HL-60 (cell line): ENCODE data around the gene GFOD2.
A peak's percentile ranks its signal among the peaks of the same experiment; 100 is the strongest.

ENCODE experiments used
- DNase-seq, 2 experiments: peaks; one replicate each; pipeline ENCODE4 v3.0.0-alpha.2; 2010 to 2020; ENCODE audit warnings: low read depth in 1 of 2, low spot score in 1 of 2
- H3K27ac ChIP-seq: fragments of 250-450 bp; sonication (Bioruptor Pico); replicated peaks from 2 replicates; pipeline ENCODE4 v1.5.1; 2020; ENCODE audit warnings: mild to moderate bottlenecking, moderate library complexity
- H3K27me3 ChIP-seq: fragments of 250-450 bp; sonication (Bioruptor Pico); 2 replicates; pipeline ENCODE4 v1.5.1; 2021; ENCODE audit warnings: mild to moderate bottlenecking, moderate library complexity; ENCODE audit not compliant: insufficient read depth, poor library complexity, severe bottlenecking
- H3K4me3 ChIP-seq: replicated peaks from 2 replicates; pipeline ENCODE4 v1.5.1; 2011; ENCODE audit warnings: mild to moderate bottlenecking, control low read depth, low read length; ENCODE audit not compliant: insufficient read depth
- GABPA ChIP-seq: IDR thresholded peaks from 2 replicates; pipeline ENCODE4 v1.6.1; 2012; ENCODE audit warnings: low read depth
- POLR2AphosphoS5 ChIP-seq: IDR thresholded peaks from 2 replicates; pipeline ENCODE4 v1.6.1; 2012; ENCODE audit warnings: low read depth
- SPI1 ChIP-seq: IDR thresholded peaks from 2 replicates; pipeline ENCODE4 v1.6.1; 2012; ENCODE audit warnings: low read depth, mild to moderate bottlenecking, borderline replicate concordance
- TF ChIP-seq, protein P1 (sequence below): IDR thresholded peaks from 2 replicates; pipeline ENCODE4 v1.6.1; 2012; ENCODE audit warnings: low read depth; ENCODE audit not compliant: insufficient replicate concordance
- TF ChIP-seq, protein P2 (sequence below): IDR thresholded peaks from one replicate; pipeline ENCODE4 v1.5.1; 2011; ENCODE audit warnings: low read length, control low read depth, inconsistent platforms; ENCODE audit not compliant: insufficient read depth

Gene GFOD2

DNA sequence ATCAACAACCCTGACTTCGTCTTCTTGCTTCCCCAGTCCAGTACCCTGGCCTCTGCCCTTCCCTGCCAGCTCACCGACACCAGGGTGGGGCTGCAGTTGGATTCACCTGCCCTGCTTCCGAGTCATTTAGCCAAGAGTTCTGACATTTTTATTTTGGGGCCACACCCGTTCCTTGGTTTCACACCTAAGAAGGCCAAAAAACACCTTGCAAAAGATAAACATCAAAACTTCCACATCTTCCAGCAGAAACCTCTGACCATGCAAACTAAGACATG, 41.8 kb upstream of the GFOD2 start:
- H3K4me3 ChIP-seq = no peak overlapping the region
- no peaks in the 10 kb centered on the region for H3K27me3 ChIP-seq
- TF ChIP-seq SPI1 (no peak), POLR2AphosphoS5 (no peak), GABPA (no peak)
- TF ChIP-seq, protein P1, sequence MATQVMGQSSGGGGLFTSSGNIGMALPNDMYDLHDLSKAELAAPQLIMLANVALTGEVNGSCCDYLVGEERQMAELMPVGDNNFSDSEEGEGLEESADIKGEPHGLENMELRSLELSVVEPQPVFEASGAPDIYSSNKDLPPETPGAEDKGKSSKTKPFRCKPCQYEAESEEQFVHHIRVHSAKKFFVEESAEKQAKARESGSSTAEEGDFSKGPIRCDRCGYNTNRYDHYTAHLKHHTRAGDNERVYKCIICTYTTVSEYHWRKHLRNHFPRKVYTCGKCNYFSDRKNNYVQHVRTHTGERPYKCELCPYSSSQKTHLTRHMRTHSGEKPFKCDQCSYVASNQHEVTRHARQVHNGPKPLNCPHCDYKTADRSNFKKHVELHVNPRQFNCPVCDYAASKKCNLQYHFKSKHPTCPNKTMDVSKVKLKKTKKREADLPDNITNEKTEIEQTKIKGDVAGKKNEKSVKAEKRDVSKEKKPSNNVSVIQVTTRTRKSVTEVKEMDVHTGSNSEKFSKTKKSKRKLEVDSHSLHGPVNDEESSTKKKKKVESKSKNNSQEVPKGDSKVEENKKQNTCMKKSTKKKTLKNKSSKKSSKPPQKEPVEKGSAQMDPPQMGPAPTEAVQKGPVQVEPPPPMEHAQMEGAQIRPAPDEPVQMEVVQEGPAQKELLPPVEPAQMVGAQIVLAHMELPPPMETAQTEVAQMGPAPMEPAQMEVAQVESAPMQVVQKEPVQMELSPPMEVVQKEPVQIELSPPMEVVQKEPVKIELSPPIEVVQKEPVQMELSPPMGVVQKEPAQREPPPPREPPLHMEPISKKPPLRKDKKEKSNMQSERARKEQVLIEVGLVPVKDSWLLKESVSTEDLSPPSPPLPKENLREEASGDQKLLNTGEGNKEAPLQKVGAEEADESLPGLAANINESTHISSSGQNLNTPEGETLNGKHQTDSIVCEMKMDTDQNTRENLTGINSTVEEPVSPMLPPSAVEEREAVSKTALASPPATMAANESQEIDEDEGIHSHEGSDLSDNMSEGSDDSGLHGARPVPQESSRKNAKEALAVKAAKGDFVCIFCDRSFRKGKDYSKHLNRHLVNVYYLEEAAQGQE = no peak
- TF ChIP-seq, protein P2, sequence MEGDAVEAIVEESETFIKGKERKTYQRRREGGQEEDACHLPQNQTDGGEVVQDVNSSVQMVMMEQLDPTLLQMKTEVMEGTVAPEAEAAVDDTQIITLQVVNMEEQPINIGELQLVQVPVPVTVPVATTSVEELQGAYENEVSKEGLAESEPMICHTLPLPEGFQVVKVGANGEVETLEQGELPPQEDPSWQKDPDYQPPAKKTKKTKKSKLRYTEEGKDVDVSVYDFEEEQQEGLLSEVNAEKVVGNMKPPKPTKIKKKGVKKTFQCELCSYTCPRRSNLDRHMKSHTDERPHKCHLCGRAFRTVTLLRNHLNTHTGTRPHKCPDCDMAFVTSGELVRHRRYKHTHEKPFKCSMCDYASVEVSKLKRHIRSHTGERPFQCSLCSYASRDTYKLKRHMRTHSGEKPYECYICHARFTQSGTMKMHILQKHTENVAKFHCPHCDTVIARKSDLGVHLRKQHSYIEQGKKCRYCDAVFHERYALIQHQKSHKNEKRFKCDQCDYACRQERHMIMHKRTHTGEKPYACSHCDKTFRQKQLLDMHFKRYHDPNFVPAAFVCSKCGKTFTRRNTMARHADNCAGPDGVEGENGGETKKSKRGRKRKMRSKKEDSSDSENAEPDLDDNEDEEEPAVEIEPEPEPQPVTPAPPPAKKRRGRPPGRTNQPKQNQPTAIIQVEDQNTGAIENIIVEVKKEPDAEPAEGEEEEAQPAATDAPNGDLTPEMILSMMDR = no peak
- no peak overlapping the region for H3K27ac ChIP-seq
- no peak for DNase-seq

DNA sequence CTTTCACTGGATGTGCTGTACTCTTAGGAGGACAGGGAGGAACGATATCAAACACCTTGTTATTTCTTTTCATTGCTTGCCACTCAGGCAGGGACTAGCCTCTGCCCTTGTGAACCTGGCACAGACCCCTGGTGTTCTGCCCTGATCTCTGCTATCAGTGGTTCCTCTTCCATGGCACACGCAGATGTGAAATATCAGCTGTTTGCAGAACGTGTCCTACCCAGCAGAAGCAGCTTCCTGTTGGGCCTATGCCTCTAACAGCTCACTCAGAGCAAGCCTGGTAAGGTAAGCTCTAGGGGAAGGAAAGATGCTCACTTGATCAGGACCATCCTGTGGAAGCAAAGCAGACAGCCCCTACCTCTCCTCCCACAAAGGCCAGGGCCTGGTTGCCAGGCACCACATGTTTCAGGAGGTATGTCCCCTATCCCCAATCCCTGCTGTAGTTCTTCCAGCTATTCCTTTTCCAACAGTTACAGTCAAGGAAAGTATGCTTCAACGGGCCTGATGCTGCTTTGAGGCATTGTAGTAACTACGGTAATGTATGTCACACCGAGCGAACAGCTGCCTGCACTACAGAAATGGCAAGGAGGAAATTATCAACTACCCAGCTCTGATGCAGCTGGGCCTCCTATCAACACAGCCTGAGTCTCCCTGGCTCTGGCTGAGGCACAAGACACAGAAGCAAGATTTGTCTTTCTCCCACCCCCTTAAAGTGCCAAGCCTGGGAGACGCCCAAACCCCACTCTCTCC, 41.3 kb upstream of the GFOD2 start:
- Histone ChIP-seq H3K27ac (no peak overlapping the region), H3K27me3 (no peaks in the 10 kb centered on the region), H3K4me3 (no peak overlapping the region)
- peak; percentile 36 to 78 for DNase-seq
- TF ChIP-seq SPI1 = no peak; the same call in 1 of the 2 replicates

- Histone ChIP-seq H3K4me3 (no peak overlapping the region), H3K27ac (no peak overlapping the region), H3K27me3 (no peaks in the 10 kb centered on the region)
- TF ChIP-seq GABPA (no peak), SPI1 (no peak), POLR2AphosphoS5 (no peak)
- TF ChIP-seq, protein P1 = no peak
- TF ChIP-seq, protein P2 = no peak
- DNase-seq = no peak
Measured at GRCh38 chr16:67758966-67759365, 39.9 kb upstream of the GFOD2 start.

DNA sequence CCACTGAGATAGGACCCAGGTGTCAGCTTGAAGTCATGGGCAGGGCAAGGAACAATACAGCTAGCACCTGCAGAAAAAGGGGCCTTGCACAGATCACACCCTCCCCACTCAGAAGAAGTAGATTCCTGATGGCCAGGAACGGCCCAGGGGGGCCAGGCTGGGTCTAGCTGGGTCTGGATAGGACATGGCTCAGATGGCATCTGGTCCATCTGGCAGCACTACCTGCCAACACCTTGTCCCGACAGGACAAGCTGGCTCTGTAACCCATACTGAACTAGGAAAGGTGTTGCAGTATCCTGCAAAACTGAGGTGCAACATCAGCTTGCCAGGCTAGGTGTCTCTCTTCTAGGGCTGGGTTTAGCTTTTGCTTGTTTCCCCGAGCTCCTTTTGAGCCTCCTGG, 38.9 kb upstream of the GFOD2 start:
- Histone ChIP-seq H3K4me3 (no peak overlapping the region), H3K27ac (no peak overlapping the region), H3K27me3 (no peaks in the 10 kb centered on the region)
- TF ChIP-seq SPI1 = no peak
- no peak for TF ChIP-seq POLR2AphosphoS5
- no peak for TF ChIP-seq GABPA
- TF ChIP-seq, protein P1 = no peak
- TF ChIP-seq, protein P2 = no peak
- no peak for DNase-seq
